Spleen (tissue), 11 donors: ENCODE data around the gene CCDC9. TPM values are rescaled to one million over a fixed set of nuclear protein-coding genes. Genes with fewer than 3 reads are reported as not detected.
"Not testable (repeated sequence)": the region's sequence is repeated elsewhere in the genome, so short reads cannot be mapped to it uniquely, and the experiment has no call there.

Experiments
- DNase-seq: peaks from one replicate; pipeline ENCODE4 v3.0.0-alpha.2; 2020
- H3K27ac ChIP-seq, 8 donors: fragments of 200-600 bp; sonication (generic) in 7 of 8; 1 replicate in 4 of 8; 2 replicates in 4 of 8; pipeline versions ENCODE4 v1.5.0 to v1.8.0; 2016 to 2021; ENCODE audit warnings: inconsistent platforms in 4 of 8, mild to moderate bottlenecking in 4 of 8, moderate library complexity in 1 of 8
- H3K27me3 ChIP-seq, 7 donors: fragments of 200-600 bp; sonication (generic) in 6 of 7; replicated peaks in 1 of 7; 1 replicate in 4 of 7; 2 replicates in 3 of 7; pipeline versions ENCODE4 v1.5.0 to v1.8.0; 2016 to 2021; ENCODE audit warnings: inconsistent platforms in 3 of 7, mild to moderate bottlenecking in 1 of 7
- H3K36me3 ChIP-seq, 6 donors: fragments of 200-600 bp; sonication (generic) in 5 of 6; 1 replicate in 4 of 6; 2 replicates in 2 of 6; pipeline versions ENCODE4 v1.5.0 to v1.8.0; 2016 to 2021; ENCODE audit warnings: inconsistent platforms in 2 of 6
- H3K4me1 ChIP-seq, 6 donors: fragments of 200-600 bp; sonication (generic) in 5 of 6; 1 replicate in 3 of 6; 2 replicates in 3 of 6; pipeline versions ENCODE4 v1.5.0 to v1.8.0; 2016 to 2021; ENCODE audit warnings: inconsistent platforms in 3 of 6
- H3K4me3 ChIP-seq, 8 donors: fragments of 200-600 bp; sonication (generic) in 7 of 8; 1 replicate in 4 of 8; 2 replicates in 4 of 8; pipeline versions ENCODE4 v1.5.0 to v1.8.0; 2016 to 2021; ENCODE audit warnings: inconsistent platforms in 4 of 8, mild to moderate bottlenecking in 4 of 8, moderate library complexity in 2 of 8
- H3K9me3 ChIP-seq, 8 donors: fragments of 200-600 bp; sonication (generic) in 7 of 8; 1 replicate in 4 of 8; 2 replicates in 4 of 8; pipeline versions ENCODE4 v1.5.0 to v1.8.0; 2016 to 2021; ENCODE audit warnings: inconsistent platforms in 4 of 8
- CTCF ChIP-seq, 11 experiments: fragments of 200-600 bp in 7 of 11; fragments of 450-650 bp in 4 of 11; sonication (generic) in 4 of 11; IDR thresholded peaks in 8 of 11; conservative IDR thresholded peaks in 3 of 11; 1 replicate in 7 of 11; 2 replicates in 4 of 11; pipeline versions ENCODE4 v1.4.0 to v1.8.0; 2016 to 2021; ENCODE audit warnings: antibody characterized with exemption in 11 of 11, inconsistent platforms in 4 of 11, mild to moderate bottlenecking in 1 of 11
- POLR2A ChIP-seq, 3 donors: fragments of 450-650 bp; IDR thresholded peaks; one replicate each; pipeline ENCODE4 v1.5.1; 2017; ENCODE audit warnings: antibody characterized with exemption in 3 of 3, mild to moderate bottlenecking in 1 of 3
- POLR2AphosphoS5 ChIP-seq, 3 donors: sonication (generic); formaldehyde crosslinking; IDR thresholded peaks; one replicate each; pipeline ENCODE4 v1.5.1; 2017; ENCODE audit warnings: antibody characterized with exemption in 3 of 3
- WGBS, 5 donors: extraction: QIAGEN DNeasy Blood & Tissue Kit in 3 of 5; methylation state at CpG; one replicate each; pipeline versions ENCODE4 v1.1.5 to v1.1.7; 2013 to 2018; 5-methylcytosine and 5-hydroxymethylcytosine counted together
- intact Hi-C: fragments of 100-400 bp; cut with DNase I; formaldehyde crosslinking; loops from one replicate; pipeline ENCODE4 v1.15.0; 2023; ENCODE audit warnings: low total_unique reads
- polyA plus RNA-seq, 3 donors: library from polyadenylated mRNA; stranded (reverse); fragments of 200-250 nt; gene quantifications; one replicate each; pipeline ENCODE4 v1.2.1, GENCODE V29; 2013
- total RNA-seq, 7 donors: library from RNA; depleted of rRNA in 3 of 7; stranded (reverse); fragments of >200 nt in 3 of 7; fragmentation: NEBNext Ultra II Directional in 4 of 7; extraction: Animal tissue kit (Norgen Biotek cat#: 25700) in 4 of 7; gene quantifications; one replicate each; pipeline versions ENCODE4 v1.1.0 to v1.2.1, GENCODE V29; 2016 to 2021
- donor health status: healthy with polysubstance abuse.
- donor health status: DM: no; HTN: no; CAD: no; lungs with moderate emphysema.
- donor health status: DM: no; HTN: no; CAD: no.
- donor health status: Bipolar disorder and iron deficiency.
- donor health status: healthy.
- donor health status: DM: no; HTN: no; CAD: no.
- donor health status: DM: yes; HTN: yes; CAD: no.

CCDC9 gene
- total and polyA plus RNA-seq, 10 donors, result 11.0 to 43.0 (median 29.4) TPM

DNA sequence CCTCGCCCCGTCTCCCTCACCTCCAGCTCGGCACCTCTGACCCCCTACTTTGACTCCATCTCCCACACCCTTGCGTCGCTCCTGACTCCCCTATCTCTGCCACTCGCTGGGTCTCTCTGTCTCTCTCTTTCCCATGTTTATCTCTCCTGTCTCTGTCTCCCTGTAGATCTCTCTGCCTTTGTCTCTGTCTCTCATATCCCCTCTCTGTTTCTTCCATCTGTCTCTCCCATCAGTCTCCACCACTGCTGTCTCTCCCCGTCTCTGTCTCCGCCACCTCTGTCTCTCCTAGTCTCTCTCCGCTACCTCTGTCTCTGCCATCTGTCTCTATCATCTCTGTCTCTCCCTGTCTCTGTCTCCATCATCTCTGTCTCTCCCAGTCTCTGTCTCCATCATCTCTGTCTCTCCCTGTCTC is 13.0 kb upstream of the CCDC9 start:
- intact Hi-C loops, result loop anchor here (5.0 kb wide), 1 partner anchor 36 kb away; no protein-coding TSS in a partner anchor
- Histone ChIP-seq H3K27ac (peak overlapping the region in 6 of 8 donors; percentile 39 to 83 (median 65)), H3K9me3 (no peaks in the 10 kb centered on the region), H3K27me3 (peaks cover 0 to 74% (median 8%) of the 10 kb centered on the region in 7 donors), H3K36me3 (no peaks in the 10 kb centered on the region), H3K4me1 (peaks cover 21 to 75% (median 61%) of the 10 kb centered on the region in 6 donors), H3K4me3 (peak overlapping the region in 4 of 8 donors; percentile 17 to 58 (median 24))
- DNase-seq, result no peak
- TF ChIP-seq POLR2A (IDR thresholded peaks at IDR 0.05), result no peak
- no peak for TF ChIP-seq POLR2AphosphoS5 (IDR thresholded peaks at IDR 0.05)
- no peak for TF ChIP-seq CTCF (IDR thresholded peaks at IDR 0.05 in 8 of 11, conservative IDR thresholded peaks at IDR 0.05 in 3 of 11)
- 18 to 29% (median 18%) methylated on average over 6 to 9 of the region's 9 CpGs for WGBS, 5 donors

GRCh38 chr19:47243776-47244547 is 12.4 kb upstream of the CCDC9 start:
- no peaks in the 10 kb centered on the region for H3K36me3 ChIP-seq
- 2 to 4% (median 2%) methylated on average over 21 to 46 of the region's 46 CpGs for WGBS, 5 donors
- intact Hi-C loops, result loop anchor here (2.0 to 5.0 kb wide), 2 partner anchors 37 to 95 kb away; no protein-coding TSS in a partner anchor
- H3K9me3 ChIP-seq, result no peaks in the 10 kb centered on the region
- peaks cover 0 to 69% (median 8%) of the 10 kb centered on the region in 7 donors for H3K27me3 ChIP-seq
- DNase-seq, result peak; percentile 98
- H3K4me3 ChIP-seq, result peak overlapping the region; percentile 5 to 58 (median 18)
- H3K27ac ChIP-seq, result peak overlapping the region in 7 of 8 donors; percentile 36 to 83 (median 62)
- peaks cover 21 to 71% (median 59%) of the 10 kb centered on the region in 6 donors for H3K4me1 ChIP-seq
- no peak for TF ChIP-seq POLR2A (IDR thresholded peaks at IDR 0.05)
- TF ChIP-seq POLR2AphosphoS5 (IDR thresholded peaks at IDR 0.05), result peak; percentile 94 to 98 (median 95)
- peak; percentile 95 to 100 (median 99) for TF ChIP-seq CTCF (IDR thresholded peaks at IDR 0.05 in 8 of 11, conservative IDR thresholded peaks at IDR 0.05 in 3 of 11)

- intact Hi-C loops, result no loop called here
- no peaks in the 10 kb centered on the region for H3K36me3 ChIP-seq
- DNase-seq, result peak; percentile 93
- no peak overlapping the region for H3K4me3 ChIP-seq
- H3K4me1 ChIP-seq, result peaks cover 14 to 36% (median 30%) of the 10 kb centered on the region in 6 donors
- 31 to 36% (median 34%) methylated on average over 25 of the region's 25 CpGs for WGBS, 5 donors
- H3K9me3 ChIP-seq, result no peaks in the 10 kb centered on the region
- peaks cover 0 to 35% (median 0%) of the 10 kb centered on the region in 7 donors for H3K27me3 ChIP-seq
- H3K27ac ChIP-seq, result no peak overlapping the region
- TF ChIP-seq CTCF (IDR thresholded peaks at IDR 0.05 in 8 of 11, conservative IDR thresholded peaks at IDR 0.05 in 3 of 11), result peak; percentile 71 to 93 (median 86)
- TF ChIP-seq POLR2A (IDR thresholded peaks at IDR 0.05), result no peak
- peak in 2 of 3 donors; percentile 29 to 40 for TF ChIP-seq POLR2AphosphoS5 (IDR thresholded peaks at IDR 0.05)
Measured at GRCh38 chr19:47247308-47247990, 8.9 kb upstream of the CCDC9 start.

- 79 to 86% (median 85%) methylated on average over 8 of the region's 8 CpGs for WGBS, 5 donors
- intact Hi-C loops, result not testable (repeated sequence)
- peaks cover 4 to 22% (median 15%) of the 10 kb centered on the region in 6 donors for H3K4me1 ChIP-seq
Measured at GRCh38 chr19:47253016-47253415, 3.3 kb upstream of the CCDC9 start.

More at GRCh38 chr19:47253016-47253415, 3.3 kb upstream of the CCDC9 start:
- not testable (repeated sequence) for H3K9me3 ChIP-seq, DNase-seq, H3K27me3 ChIP-seq, H3K4me3 ChIP-seq, H3K27ac ChIP-seq, H3K36me3 ChIP-seq
